PC-9 (cell line): ENCODE results near the gene RAB6C. TPM values are rescaled to one million over a fixed set of nuclear protein-coding genes. Genes with fewer than 3 reads are reported as not detected.
"Not testable (repeated sequence)": the region's sequence is repeated elsewhere in the genome, so short reads cannot be mapped to it uniquely, and the experiment has no call there.

Experiments
- BruUV-seq: library from RNA; stranded (reverse); fragments of 400-500 nt; replicated peaks from 2 replicates; lab custom pipeline; 2021; lab: Mats Ljungman, UMichigan
- CTCF ChIA-PET: fragments of 300-600 bp; sonication (Branson Sonifier 250); formaldehyde crosslinking; loops from one replicate; lab custom pipeline; 2022; ENCODE audit warnings: antibody characterized with exemption; lab: Charles Lee
- POLR2A ChIA-PET: fragments of 300-600 bp; sonication (Branson Sonifier 250); formaldehyde crosslinking; loops from one replicate; lab custom pipeline; 2022; ENCODE audit warnings: antibody characterized with exemption; ENCODE audit not compliant: unreplicated experiment; lab: Charles Lee
- DNase-seq, 2 experiments: peaks; one replicate each; pipeline versions ENCODE4 v3.0.0 to v3.0.0-alpha.2; 2015 to 2022; ENCODE audit warnings: mixed read lengths in 1 of 2
- H2AFZ ChIP-seq: fragments of 200-600 bp; sonication (generic); 2 replicates; pipeline ENCODE4 v1.8.1; 2017; ENCODE audit warnings: antibody characterized with exemption
- H3F3A ChIP-seq: fragments of 200-600 bp; sonication (generic); 2 replicates; pipeline ENCODE4 v1.8.1; 2017; ENCODE audit warnings: antibody characterized with exemption, mild to moderate bottlenecking, low read depth; ENCODE audit not compliant: insufficient read depth
- H3K27ac ChIP-seq: fragments of 200-600 bp; sonication (generic); 2 replicates; pipeline ENCODE4 v1.6.1; 2016; ENCODE audit warnings: mixed run types
- H3K27me3 ChIP-seq: fragments of 200-600 bp; sonication (generic); 2 replicates; pipeline ENCODE4 v1.6.1; 2016; ENCODE audit warnings: low read depth, mixed run types; ENCODE audit not compliant: insufficient read depth
- H3K36me3 ChIP-seq: fragments of 200-600 bp; sonication (generic); 2 replicates; pipeline ENCODE4 v1.6.1; 2016; ENCODE audit warnings: low read depth, mixed run types
- H3K4me1 ChIP-seq: fragments of 200-600 bp; sonication (generic); replicated peaks from 2 replicates; pipeline ENCODE4 v1.6.1; 2016; ENCODE audit warnings: mixed run types; ENCODE audit not compliant: insufficient read depth
- H3K4me2 ChIP-seq: fragments of 200-600 bp; sonication (generic); 2 replicates; pipeline ENCODE4 v1.6.1; 2017; ENCODE audit warnings: mixed run types
- H3K4me3 ChIP-seq: fragments of 200-600 bp; sonication (generic); 2 replicates; pipeline ENCODE4 v1.6.1; 2016; ENCODE audit warnings: mixed run types
- H3K79me2 ChIP-seq: fragments of 200-600 bp; sonication (generic); 2 replicates; pipeline ENCODE4 v1.6.1; 2017; ENCODE audit warnings: low read depth, mixed run types
- H3K9me2 ChIP-seq: fragments of 200-600 bp; sonication (generic); 2 replicates; pipeline ENCODE4 v1.8.1; 2017; ENCODE audit warnings: mild to moderate bottlenecking; ENCODE audit not compliant: insufficient read depth
- H3K9me3 ChIP-seq: fragments of 200-600 bp; sonication (generic); 2 replicates; pipeline ENCODE4 v1.8.1; 2016; ENCODE audit warnings: low read depth; ENCODE audit not compliant: insufficient read depth
- H4K20me1 ChIP-seq: fragments of 200-600 bp; sonication (generic); 2 replicates; pipeline ENCODE4 v1.8.1; 2017; ENCODE audit not compliant: insufficient read depth
- EZH2 ChIP-seq: fragments of 200-600 bp; sonication (generic); IDR thresholded peaks from 2 replicates; pipeline ENCODE4 v1.8.0; 2017; ENCODE audit warnings: antibody characterized with exemption, low read depth
- intact Hi-C: fragments of 100-400 bp; cut with micrococcal nuclease; formaldehyde crosslinking; loops from one replicate; pipeline ENCODE4 v1.10.0; 2022; ENCODE audit not compliant: unreplicated experiment
- total RNA-seq: library from RNA; stranded (reverse); gene quantifications from 2 replicates; pipeline ENCODE4 v1.2.3, GENCODE V29; 2021
- TF ChIP-seq, protein P1 (sequence below): fragments of 200-600 bp; sonication (generic); conservative IDR thresholded peaks from 2 replicates; pipeline ENCODE4 v1.6.1; 2017; ENCODE audit warnings: mixed run types, antibody characterized with exemption, mild to moderate bottlenecking, moderate library complexity

RAB6C gene
- total RNA-seq, 1 experiment from 2014 or later = not detected

DNA sequence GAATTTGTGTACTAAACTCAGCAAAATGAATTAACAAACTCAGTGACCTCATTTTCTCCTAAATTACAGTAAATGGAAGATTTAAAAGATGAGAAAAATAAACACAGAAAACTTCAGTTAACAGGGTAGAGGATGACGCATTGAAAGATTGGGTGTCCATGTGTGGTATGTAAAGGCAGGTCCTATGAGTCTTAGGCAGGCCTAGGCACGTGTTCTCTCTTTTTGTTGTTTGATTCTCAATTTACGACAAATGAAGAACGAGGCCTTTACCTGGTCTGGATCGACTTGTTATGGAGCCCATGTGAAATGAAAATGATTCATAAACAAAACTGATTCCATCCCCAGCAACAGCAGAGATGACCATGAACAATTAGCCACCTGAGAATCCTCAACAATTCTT is 37.2 kb downstream of the RAB6C start:
- H2AFZ ChIP-seq, DNase-seq, intact Hi-C loops, BruUV-seq, H3K4me1 ChIP-seq, H3K27ac ChIP-seq, H3K4me2 ChIP-seq, CTCF ChIA-PET, H3K79me2 ChIP-seq, H3K27me3 ChIP-seq, H3K36me3 ChIP-seq, H4K20me1 ChIP-seq, POLR2A ChIA-PET, H3K4me3 ChIP-seq, H3K9me3 ChIP-seq, H3F3A ChIP-seq, H3K9me2 ChIP-seq: not testable (repeated sequence)

DNA sequence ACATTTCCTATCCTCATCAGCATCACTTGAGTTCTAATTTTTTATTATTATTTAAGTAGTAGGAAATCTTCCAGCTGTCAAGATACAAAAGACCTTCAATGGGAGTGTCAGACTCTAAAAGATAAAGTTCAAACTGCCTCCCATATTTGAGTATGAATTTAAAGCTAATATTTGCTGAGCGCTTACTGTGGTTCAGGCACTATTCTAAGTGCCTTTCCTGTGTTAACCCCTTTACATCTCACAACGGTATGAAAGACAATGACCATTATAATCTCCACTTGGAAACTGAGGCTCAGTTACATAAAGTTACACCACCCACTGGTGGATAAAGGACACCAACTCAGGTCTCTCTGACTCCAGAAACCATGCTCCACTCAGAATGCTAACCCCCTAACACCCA is 39.9 kb downstream of the RAB6C start:
- Histone ChIP-seq H3F3A (no peaks in the 10 kb centered on the region), H3K4me3 (no peak overlapping the region), H4K20me1 (no peaks in the 10 kb centered on the region), H3K9me2 (no peaks in the 10 kb centered on the region), H3K4me2 (no peak overlapping the region), H3K36me3 (no peaks in the 10 kb centered on the region), H3K79me2 (no peaks in the 10 kb centered on the region), H2AFZ (no peak overlapping the region), H3K27ac (no peak overlapping the region), H3K9me3 (no peaks in the 10 kb centered on the region), H3K27me3 (no peaks in the 10 kb centered on the region), H3K4me1 (no peaks in the 10 kb centered on the region)
- POLR2A ChIA-PET = no interaction called here
- CTCF ChIA-PET = no interaction called here
- no peak for DNase-seq
- TF ChIP-seq, protein P1, sequence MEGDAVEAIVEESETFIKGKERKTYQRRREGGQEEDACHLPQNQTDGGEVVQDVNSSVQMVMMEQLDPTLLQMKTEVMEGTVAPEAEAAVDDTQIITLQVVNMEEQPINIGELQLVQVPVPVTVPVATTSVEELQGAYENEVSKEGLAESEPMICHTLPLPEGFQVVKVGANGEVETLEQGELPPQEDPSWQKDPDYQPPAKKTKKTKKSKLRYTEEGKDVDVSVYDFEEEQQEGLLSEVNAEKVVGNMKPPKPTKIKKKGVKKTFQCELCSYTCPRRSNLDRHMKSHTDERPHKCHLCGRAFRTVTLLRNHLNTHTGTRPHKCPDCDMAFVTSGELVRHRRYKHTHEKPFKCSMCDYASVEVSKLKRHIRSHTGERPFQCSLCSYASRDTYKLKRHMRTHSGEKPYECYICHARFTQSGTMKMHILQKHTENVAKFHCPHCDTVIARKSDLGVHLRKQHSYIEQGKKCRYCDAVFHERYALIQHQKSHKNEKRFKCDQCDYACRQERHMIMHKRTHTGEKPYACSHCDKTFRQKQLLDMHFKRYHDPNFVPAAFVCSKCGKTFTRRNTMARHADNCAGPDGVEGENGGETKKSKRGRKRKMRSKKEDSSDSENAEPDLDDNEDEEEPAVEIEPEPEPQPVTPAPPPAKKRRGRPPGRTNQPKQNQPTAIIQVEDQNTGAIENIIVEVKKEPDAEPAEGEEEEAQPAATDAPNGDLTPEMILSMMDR = no peak
- no peak for TF ChIP-seq EZH2
- BruUV-seq = no TSS peak
- intact Hi-C loops = no loop called here

DNA sequence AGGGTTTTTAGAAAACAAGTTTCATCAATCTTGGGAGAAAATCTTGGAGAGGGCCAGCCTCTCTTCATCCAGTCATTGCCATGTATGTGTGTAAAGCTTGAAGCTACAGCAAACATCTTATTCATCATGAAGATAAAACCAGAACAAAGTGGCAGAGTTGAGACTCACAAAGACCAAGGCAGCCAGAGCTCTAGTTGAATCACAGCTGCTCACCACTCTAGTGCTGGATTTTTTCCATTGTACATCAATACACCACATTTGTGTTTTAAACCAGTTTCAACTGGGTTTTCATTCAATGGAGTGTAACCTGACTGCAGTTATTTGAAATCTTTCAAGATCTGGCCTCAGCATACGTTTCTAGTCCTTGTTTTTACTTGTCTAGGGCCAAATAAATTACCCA is 40.6 kb downstream of the RAB6C start:
- H3K27me3 ChIP-seq, intact Hi-C loops, H3K9me3 ChIP-seq, H3K36me3 ChIP-seq, CTCF ChIA-PET, H3K4me1 ChIP-seq, H3K4me3 ChIP-seq, H3K4me2 ChIP-seq, H3K79me2 ChIP-seq, H3F3A ChIP-seq, H2AFZ ChIP-seq, H3K27ac ChIP-seq, H3K9me2 ChIP-seq, DNase-seq, H4K20me1 ChIP-seq, POLR2A ChIA-PET, BruUV-seq: not testable (repeated sequence)

DNA sequence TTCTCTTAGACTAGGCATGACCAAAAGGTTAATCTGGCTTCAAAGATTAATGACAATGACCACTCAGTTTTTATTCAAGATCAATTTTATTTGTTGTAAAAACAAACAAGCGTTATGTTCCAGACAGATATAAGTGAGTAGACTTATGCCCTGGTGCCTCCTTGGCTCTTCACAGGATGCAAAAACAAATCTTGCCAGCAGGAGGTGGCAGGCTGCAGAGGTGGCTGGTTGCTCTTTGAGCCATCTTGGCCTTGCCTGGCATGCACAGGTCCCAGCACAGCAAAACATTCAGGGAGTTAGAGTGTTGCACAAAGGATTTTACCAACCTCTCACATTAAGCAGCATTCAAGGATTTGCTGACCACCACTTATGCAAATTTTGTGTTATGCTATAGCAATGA is 46.5 kb downstream of the RAB6C start:
- intact Hi-C loops, H3K9me2 ChIP-seq: not testable (repeated sequence)

More for the DNA sequence above, 46.5 kb downstream of the RAB6C start:
- H3K4me2 ChIP-seq, H3K27me3 ChIP-seq, H3K27ac ChIP-seq, H3K9me3 ChIP-seq, H3F3A ChIP-seq, CTCF ChIA-PET, BruUV-seq, H3K4me3 ChIP-seq, H3K79me2 ChIP-seq, H4K20me1 ChIP-seq, POLR2A ChIA-PET, H2AFZ ChIP-seq, H3K36me3 ChIP-seq, DNase-seq, H3K4me1 ChIP-seq: not testable (repeated sequence)

Other genes with a start within 250 kb of the RAB6C start
- not detected in 2 replicates for gene POTEF, start 149.6 kb downstream of the RAB6C start, total RNA-seq
- 1.9 and 2.4 TPM in 2 replicates for gene CCDC74B, start 165.4 kb downstream of the RAB6C start, total RNA-seq
- gene SMPD4, start 201.9 kb downstream of the RAB6C start, total RNA-seq = 77.9 and 84.1 TPM in 2 replicates
- 313 and 357 TPM in 2 replicates for gene MZT2B, start 202.6 kb downstream of the RAB6C start, total RNA-seq
- not detected in 2 replicates for gene TUBA3E, start 218.8 kb downstream of the RAB6C start, total RNA-seq